GM12878 (cell line): Measurements from ENCODE around the gene ZNF618. TPM values are rescaled to one million over a fixed set of nuclear protein-coding genes. Genes with fewer than 3 reads are reported as not detected.
"Not testable (repeated sequence)": the region's sequence is repeated elsewhere in the genome, so short reads cannot be mapped to it uniquely, and the experiment has no call there.

Source experiments
- ATAC-seq: fragments of 200-7000 bp; cut with Tn5 transposase; 3 replicates; pipeline ENCODE4 v1.9.1; 2020; ENCODE audit warnings: mild to moderate bottlenecking, moderate library complexity
- BruUV-seq: library from RNA; stranded (reverse); fragments of 400-500 nt; replicated peaks from 2 replicates; lab custom pipeline; 2021; lab: Mats Ljungman, UMichigan
- CTCF ChIA-PET: fragments of 300-600 bp; sonication (Branson Sonifier 250); formaldehyde crosslinking; extraction: SDS; loops from one replicate; lab custom pipeline; 2021; ENCODE audit warnings: inconsistent platforms; lab: Yijun Ruan, JAX
- POLR2A ChIA-PET: fragments of 350-600 bp; formaldehyde crosslinking; extraction: SDS; loops from one replicate; lab custom pipeline; 2021; ENCODE audit warnings: inconsistent platforms; lab: Charles Lee
- RAD21 ChIA-PET: fragments of 300-600 bp; sonication (Branson Sonifier 250); formaldehyde crosslinking; loops from one replicate; lab custom pipeline; 2023; ENCODE audit warnings: antibody characterized with exemption; ENCODE audit not compliant: unreplicated experiment; lab: Charles Lee
- SMC1A ChIA-PET: fragments of 300-600 bp; sonication (Branson Sonifier 250); formaldehyde crosslinking; loops from one replicate; lab custom pipeline; 2023; ENCODE audit not compliant: unreplicated experiment, uncharacterized antibody; lab: Charles Lee
- DNase-seq: peaks from one replicate; pipeline ENCODE4 v3.0.0-alpha.2; 2011; ENCODE audit warnings: low read depth, low spot score
- FAIRE-seq: peaks from 3 replicates; lab custom pipeline; 2011; peaks lifted over from hg19 to GRCh38; lab: Jason Lieb, UNC
- H2AFZ ChIP-seq: 2 replicates; pipeline ENCODE4 v1.6.0; 2011; ENCODE audit warnings: low read depth, low read length, control low read depth; ENCODE audit not compliant: control insufficient read depth
- H3K27ac ChIP-seq: 2 replicates; pipeline ENCODE4 v1.5.1; 2011; ENCODE audit warnings: control low read depth; ENCODE audit not compliant: control insufficient read depth, insufficient read depth
- H3K27me3 ChIP-seq, 2 experiments: replicated peaks in 1 of 2; 2 replicates each; pipeline versions ENCODE4 v1.6.0 to v1.6.1; 2011; ENCODE audit warnings: low read length in 1 of 2; ENCODE audit not compliant: control insufficient read depth in 2 of 2, insufficient read depth in 2 of 2
- H3K36me3 ChIP-seq, 2 experiments: 2 replicates each; pipeline ENCODE4 v1.5.1; 2011; ENCODE audit warnings: low read length in 1 of 2; ENCODE audit not compliant: control insufficient read depth in 2 of 2, insufficient read depth in 2 of 2
- H3K4me1 ChIP-seq: 2 replicates; pipeline ENCODE4 v1.6.1; 2011; ENCODE audit warnings: mild to moderate bottlenecking, low read length, moderate library complexity, mixed read lengths; ENCODE audit not compliant: control insufficient read depth, insufficient read depth
- H3K4me2 ChIP-seq: 2 replicates; pipeline ENCODE4 v1.6.0; 2011; ENCODE audit warnings: control low read depth; ENCODE audit not compliant: control insufficient read depth, insufficient read depth
- H3K4me3 ChIP-seq: fragments of 200-600 bp; sonication (generic); 2 replicates; pipeline ENCODE4 v1.5.1; 2016
- H3K79me2 ChIP-seq: 2 replicates; pipeline ENCODE4 v1.6.0; 2011; ENCODE audit warnings: low read length; ENCODE audit not compliant: control insufficient read depth, insufficient read depth
- H3K9ac ChIP-seq: 2 replicates; pipeline ENCODE4 v1.8.0; 2011; ENCODE audit warnings: low read length, control low read depth, mixed read lengths; ENCODE audit not compliant: control insufficient read depth, insufficient read depth
- H3K9me3 ChIP-seq: replicated peaks from 3 replicates; pipeline ENCODE4 v1.5.1; 2011; ENCODE audit warnings: mild to moderate bottlenecking, low read length; ENCODE audit not compliant: control insufficient read depth, insufficient read depth
- H4K20me1 ChIP-seq: 2 replicates; pipeline ENCODE4 v1.6.0; 2011; ENCODE audit not compliant: control insufficient read depth, insufficient read depth
- EED ChIP-seq: sonication (generic); IDR thresholded peaks from 2 replicates; pipeline ENCODE4 v1.6.1; 2016; ENCODE audit warnings: antibody characterized with exemption, low read depth
- FOS ChIP-seq: IDR thresholded peaks from 3 replicates; pipeline ENCODE4 v1.6.1; 2011; ENCODE audit warnings: borderline replicate concordance; ENCODE audit not compliant: insufficient read length; ENCODE audit errors: extremely low read depth
- FOXM1 ChIP-seq: IDR thresholded peaks from 2 replicates; pipeline ENCODE4 v1.6.1; 2012; ENCODE audit warnings: low read depth, mild to moderate bottlenecking, inconsistent platforms, low read length, moderate library complexity
- GATAD2B ChIP-seq: fragments of 450-650 bp; conservative IDR thresholded peaks from 2 replicates; pipeline ENCODE4 v1.6.1; 2017; ENCODE audit warnings: low read depth, mild to moderate bottlenecking, moderate library complexity
- HDAC2 ChIP-seq: fragments of 200-600 bp; sonication (generic); IDR thresholded peaks from 2 replicates; pipeline ENCODE4 v1.6.1; 2017
- NRF1 ChIP-seq: conservative IDR thresholded peaks from 2 replicates; pipeline ENCODE4 v1.6.1; 2011; ENCODE audit warnings: mild to moderate bottlenecking, low read depth, low read length, improper control_type of control experiment
- RAD21 ChIP-seq: IDR thresholded peaks from 2 replicates; pipeline ENCODE4 v1.6.1; 2011; ENCODE audit warnings: mild to moderate bottlenecking, low read depth, low read length, moderate library complexity; ENCODE audit not compliant: insufficient read depth
- SMARCA5 ChIP-seq: fragments of 450-650 bp; IDR thresholded peaks from 2 replicates; pipeline ENCODE4 v1.6.1; 2017; ENCODE audit warnings: mild to moderate bottlenecking
- TBL1XR1 ChIP-seq: IDR thresholded peaks from 2 replicates; pipeline ENCODE4 v1.6.1; 2012; ENCODE audit warnings: low read depth, low read length, improper control_type of control experiment
- TCF12 ChIP-seq: IDR thresholded peaks from 2 replicates; pipeline ENCODE4 v1.6.1; 2011; ENCODE audit warnings: low read depth, mild to moderate bottlenecking, low read length
- ZNF217 ChIP-seq: fragments of 450-650 bp; IDR thresholded peaks from 2 replicates; pipeline ENCODE4 v1.6.1; 2017; ENCODE audit warnings: antibody characterized with exemption, mild to moderate bottlenecking
- WGBS: methylation state at CpG from one replicate; pipeline ENCODE4 v1.1.6; 2016; ENCODE audit warnings: low lambda C conversion rate; ENCODE audit not compliant: insufficient replicate concordance, insufficient coverage; ENCODE audit errors: missing lambda C conversion rate; 5-methylcytosine and 5-hydroxymethylcytosine counted together
- in situ Hi-C: fragments of 300-500 bp; cut with MboI; formaldehyde crosslinking; loops from 9 replicates; pipeline ENCODE4 v1.14.3; 2018; ENCODE audit warnings: mixed read lengths
- intact Hi-C: fragments of 100-400 bp; cut with micrococcal nuclease; formaldehyde crosslinking; loops from one replicate; pipeline ENCODE4 v1.14.2; 2022; ENCODE audit not compliant: unreplicated experiment
- polyA plus RNA-seq, 11 experiments: library from polyadenylated mRNA; depleted of rRNA in 4 of 11; unstranded in 6 of 11; stranded (reverse) in 5 of 11; fragments of >200 nt; fragmentation: Nextera tagmentation in 4 of 11; fragmentation: Illumina TruSeq in 1 of 11; extraction: Ambion mirVana in 4 of 11; extraction: Trizol in 1 of 11; gene quantifications; 1 replicate in 1 of 11; 2 replicates in 10 of 11; pipeline versions ENCODE4 v1.2.1 to v1.2.3, GENCODE V29; 2011 to 2016; ENCODE audit warnings: inconsistent platforms in 2 of 11, missing spikeins in 2 of 11, low read depth in 1 of 11
- total RNA-seq, 4 experiments: library from RNA; depleted of rRNA in 3 of 4; stranded (reverse); fragments of >200 nt in 3 of 4; fragmentation: Illumina TruSeq in 1 of 4; extraction: Trizol in 1 of 4; gene quantifications; 2 replicates each; pipeline versions ENCODE4 v1.2.1 to v1.2.3, GENCODE V29; 2013 to 2021
- TF ChIP-seq, protein P1 (sequence below): fragments of 450-650 bp; IDR thresholded peaks from 2 replicates; pipeline ENCODE4 v1.6.1; 2017; ENCODE audit warnings: mild to moderate bottlenecking, moderate library complexity

ZNF618 gene
- total and polyA plus RNA-seq, 10 of the 15 experiments (the other 5 are each of a cell fraction or from before 2014, with no cell fraction given) = 0.01 to 0.24 (median 0.06) TPM; not detected in 2

DNA sequence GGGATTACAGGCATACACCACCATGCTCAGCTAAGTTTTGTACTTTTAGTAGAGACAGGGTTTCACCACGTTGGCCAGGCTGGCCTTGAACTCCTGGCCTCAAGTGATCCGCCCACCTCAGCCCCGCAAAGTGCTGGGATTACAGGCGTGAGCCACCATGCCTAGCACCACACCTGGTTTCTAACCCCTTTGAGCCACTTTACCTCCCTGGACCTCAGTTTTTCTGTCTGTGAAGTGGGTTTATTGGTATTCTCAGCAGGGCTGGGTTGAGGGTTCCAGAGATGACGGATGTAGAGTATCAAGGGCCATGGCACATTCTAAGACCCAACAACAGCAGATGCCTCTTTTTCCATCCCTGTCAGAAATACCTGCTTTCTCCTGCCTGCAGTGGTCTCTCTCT, 163.4 kb downstream of the ZNF618 start:
- POLR2A ChIA-PET = no interaction called here
- no peaks in the 10 kb centered on the region for H3K79me2 ChIP-seq
- H3K9me3 ChIP-seq = no peaks in the 10 kb centered on the region
- H4K20me1 ChIP-seq = no peaks in the 10 kb centered on the region; the same call in 1 of the 2 replicates
- WGBS = 35% methylated on average over 5 of the region's 5 CpGs
- H3K27me3 ChIP-seq = no peaks in the 10 kb centered on the region
- ATAC-seq = no peak
- RAD21 ChIA-PET = no interaction called here
- H2AFZ ChIP-seq = no peak overlapping the region
- H3K27ac ChIP-seq = no peak overlapping the region
- in situ Hi-C loops (loop anchor here (25.0 kb wide), 1 partner anchor 577 kb away; the partner anchor contains the start of gene RGS3), intact Hi-C loops (no loop called here)
- H3K36me3 ChIP-seq = no peaks in the 10 kb centered on the region; a peak in 1 of 4 replicates
- no peak for DNase-seq
- no TSS peak for BruUV-seq
- no peaks in the 10 kb centered on the region for H3K4me1 ChIP-seq
- H3K4me3 ChIP-seq = no peak overlapping the region
- TF ChIP-seq, protein P1, sequence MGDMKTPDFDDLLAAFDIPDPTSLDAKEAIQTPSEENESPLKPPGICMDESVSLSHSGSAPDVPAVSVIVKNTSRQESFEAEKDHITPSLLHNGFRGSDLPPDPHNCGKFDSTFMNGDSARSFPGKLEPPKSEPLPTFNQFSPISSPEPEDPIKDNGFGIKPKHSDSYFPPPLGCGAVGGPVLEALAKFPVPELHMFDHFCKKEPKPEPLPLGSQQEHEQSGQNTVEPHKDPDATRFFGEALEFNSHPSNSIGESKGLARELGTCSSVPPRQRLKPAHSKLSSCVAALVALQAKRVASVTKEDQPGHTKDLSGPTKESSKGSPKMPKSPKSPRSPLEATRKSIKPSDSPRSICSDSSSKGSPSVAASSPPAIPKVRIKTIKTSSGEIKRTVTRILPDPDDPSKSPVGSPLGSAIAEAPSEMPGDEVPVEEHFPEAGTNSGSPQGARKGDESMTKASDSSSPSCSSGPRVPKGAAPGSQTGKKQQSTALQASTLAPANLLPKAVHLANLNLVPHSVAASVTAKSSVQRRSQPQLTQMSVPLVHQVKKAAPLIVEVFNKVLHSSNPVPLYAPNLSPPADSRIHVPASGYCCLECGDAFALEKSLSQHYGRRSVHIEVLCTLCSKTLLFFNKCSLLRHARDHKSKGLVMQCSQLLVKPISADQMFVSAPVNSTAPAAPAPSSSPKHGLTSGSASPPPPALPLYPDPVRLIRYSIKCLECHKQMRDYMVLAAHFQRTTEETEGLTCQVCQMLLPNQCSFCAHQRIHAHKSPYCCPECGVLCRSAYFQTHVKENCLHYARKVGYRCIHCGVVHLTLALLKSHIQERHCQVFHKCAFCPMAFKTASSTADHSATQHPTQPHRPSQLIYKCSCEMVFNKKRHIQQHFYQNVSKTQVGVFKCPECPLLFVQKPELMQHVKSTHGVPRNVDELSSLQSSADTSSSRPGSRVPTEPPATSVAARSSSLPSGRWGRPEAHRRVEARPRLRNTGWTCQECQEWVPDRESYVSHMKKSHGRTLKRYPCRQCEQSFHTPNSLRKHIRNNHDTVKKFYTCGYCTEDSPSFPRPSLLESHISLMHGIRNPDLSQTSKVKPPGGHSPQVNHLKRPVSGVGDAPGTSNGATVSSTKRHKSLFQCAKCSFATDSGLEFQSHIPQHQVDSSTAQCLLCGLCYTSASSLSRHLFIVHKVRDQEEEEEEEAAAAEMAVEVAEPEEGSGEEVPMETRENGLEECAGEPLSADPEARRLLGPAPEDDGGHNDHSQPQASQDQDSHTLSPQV = no peak
- no peak for TF ChIP-seq GATAD2B
- no peak for TF ChIP-seq TCF12
- no peak for TF ChIP-seq TBL1XR1
- TF ChIP-seq FOXM1 = no peak
- no peak for TF ChIP-seq FOS
- TF ChIP-seq HDAC2 = no peak
- TF ChIP-seq RAD21 = no peak
- no peak for TF ChIP-seq ZNF217
- TF ChIP-seq NRF1 = no peak
- no peak for TF ChIP-seq EED
- TF ChIP-seq SMARCA5 = no peak
- no peak for FAIRE-seq
- SMC1A ChIA-PET = no interaction called here
- H3K9ac ChIP-seq = no peak overlapping the region
- CTCF ChIA-PET = interaction anchor here (1.1 kb wide), 1 partner anchor 44 kb away, joined by 3 read pairs; no protein-coding TSS in a partner anchor
- no peak overlapping the region for H3K4me2 ChIP-seq

DNA sequence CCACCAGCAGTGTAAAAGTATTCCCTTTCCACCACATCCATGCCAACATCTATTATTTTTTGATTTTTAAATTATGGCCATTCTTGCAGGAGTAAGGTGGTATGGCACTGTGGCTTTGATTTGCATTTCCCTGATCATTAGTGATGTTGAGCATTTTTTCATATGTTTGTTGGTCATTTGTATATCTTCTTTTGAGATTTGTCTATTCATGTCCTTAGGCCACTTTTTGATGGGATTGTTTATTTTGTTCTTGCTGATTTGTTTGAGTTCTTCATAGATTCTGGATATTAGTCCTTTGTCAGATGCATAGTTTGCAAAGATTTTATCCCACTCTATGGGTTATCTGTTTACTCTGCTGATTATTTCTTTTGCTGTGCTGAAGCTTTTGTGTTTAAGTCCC, 167.6 kb downstream of the ZNF618 start:
- RAD21 ChIA-PET, CTCF ChIA-PET: not testable (repeated sequence)
- in situ Hi-C loops = loop anchor here (25.0 kb wide), 1 partner anchor 581 kb away; the partner anchor contains the start of gene RGS3

More for the DNA sequence above, 167.6 kb downstream of the ZNF618 start:
- SMC1A ChIA-PET, H3K9me3 ChIP-seq, FAIRE-seq, BruUV-seq, H3K4me1 ChIP-seq, H3K27me3 ChIP-seq, H3K4me3 ChIP-seq, H3K4me2 ChIP-seq, POLR2A ChIA-PET, H3K79me2 ChIP-seq, DNase-seq, H2AFZ ChIP-seq, H3K9ac ChIP-seq, ATAC-seq, H4K20me1 ChIP-seq, intact Hi-C loops, H3K27ac ChIP-seq, H3K36me3 ChIP-seq: not testable (repeated sequence)
